ENCODE measurements around the gene TIPARP.

GRCh38 chr3:156677536-156677935, 3.1 kb downstream of the TIPARP start:
- TF ChIP-seq CTCF (conservative IDR thresholded peaks at IDR 0.05; ENCODE audit: low read depth, low read length) (no peak), EZH2 (IDR thresholded peaks at IDR 0.05; ENCODE audit: borderline replicate concordance, low read depth, low read length, poor library complexity, severe bottlenecking) (no peak)

Data from A673 (cell line).